ENCODE results near the gene MAFB.

MAFB gene

GRCh38 chr20:40670253-40670652 lies 18.8 kb downstream of the MAFB start:
- no peak overlapping the region for H3K4me3 ChIP-seq (replicated peaks in 1 of 2; ENCODE audit: low read depth in 2 of 2, low read length in 2 of 2)
- no peak for TF ChIP-seq CTCF (IDR thresholded peaks at IDR 0.05; ENCODE audit: low read depth, low read length)
- DNase-seq (ENCODE audit: low read depth in 2 of 2): no peak

GRCh38 chr20:40669692-40670091 lies 19.3 kb downstream of the MAFB start:
- H3K4me3 ChIP-seq (replicated peaks in 1 of 2; ENCODE audit: low read depth in 2 of 2, low read length in 2 of 2): no peak overlapping the region
- no peak for TF ChIP-seq CTCF (IDR thresholded peaks at IDR 0.05; ENCODE audit: low read depth, low read length)
- DNase-seq (ENCODE audit: low read depth in 2 of 2): no peak

- DNase-seq (ENCODE audit: low read depth in 2 of 2): no peak
- H3K4me3 ChIP-seq (replicated peaks in 1 of 2; ENCODE audit: low read depth in 2 of 2, low read length in 2 of 2): no peak overlapping the region
- TF ChIP-seq CTCF (IDR thresholded peaks at IDR 0.05; ENCODE audit: low read depth, low read length): no peak
Observed at GRCh38 chr20:40668449-40669228, 20.4 kb downstream of the MAFB start.

- no peak for DNase-seq (ENCODE audit: low read depth in 2 of 2)
- H3K4me3 ChIP-seq (replicated peaks in 1 of 2; ENCODE audit: low read depth in 2 of 2, low read length in 2 of 2): no peak overlapping the region
- TF ChIP-seq CTCF (IDR thresholded peaks at IDR 0.05; ENCODE audit: low read depth, low read length): no peak
Observed at GRCh38 chr20:40667503-40667902, 21.5 kb downstream of the MAFB start.

GRCh38 chr20:40666336-40666735 lies 22.7 kb downstream of the MAFB start:
- no peak overlapping the region for H3K4me3 ChIP-seq (replicated peaks in 1 of 2; ENCODE audit: low read depth in 2 of 2, low read length in 2 of 2)
- TF ChIP-seq CTCF (IDR thresholded peaks at IDR 0.05; ENCODE audit: low read depth, low read length): no peak
- DNase-seq (ENCODE audit: low read depth in 2 of 2): no peak

- TF ChIP-seq CTCF (IDR thresholded peaks at IDR 0.05; ENCODE audit: low read depth, low read length): no peak
- DNase-seq (ENCODE audit: low read depth in 2 of 2): no peak
Observed at GRCh38 chr20:40664891-40665290, 24.1 kb downstream of the MAFB start.

More at GRCh38 chr20:40664891-40665290, 24.1 kb downstream of the MAFB start:
- no peak overlapping the region for H3K4me3 ChIP-seq (replicated peaks in 1 of 2; ENCODE audit: low read depth in 2 of 2, low read length in 2 of 2)
